GM12875 (cell line): Measurements from ENCODE around the gene KIDINS220.

Source experiments
- H3K4me3 ChIP-seq: one replicate; pipeline ENCODE4 v1.5.1; 2011; ENCODE audit warnings: low read depth, low read length, control low read depth
- CTCF ChIP-seq: IDR thresholded peaks from 2 replicates; pipeline ENCODE4 v1.5.1; 2011; ENCODE audit warnings: low read depth, mild to moderate bottlenecking, control low read depth, inconsistent platforms, low read length, moderate library complexity, borderline replicate concordance; ENCODE audit not compliant: insufficient read depth

The KIDINS220 gene

GRCh38 chr2:8836971-8837794, at the start of gene KIDINS220:
Gene KIDINS220 (minus strand): TSS chr2:8837613. CDS start chr2:8827093, 10,520 bp downstream.
- peak within 1 kb of the TSS; percentile 75 for H3K4me3 ChIP-seq
- TF ChIP-seq CTCF, result no peak

- TF ChIP-seq CTCF, result no peak
- no peak overlapping the region for H3K4me3 ChIP-seq
Measured at GRCh38 chr2:8886876-8887275, 49.5 kb upstream of the KIDINS220 start.

GRCh38 chr2:8886202-8886518, 48.7 kb upstream of the KIDINS220 start:
- no peak overlapping the region for H3K4me3 ChIP-seq
- TF ChIP-seq CTCF, result no peak

- H3K4me3 ChIP-seq, result no peak overlapping the region
- no peak for TF ChIP-seq CTCF
Measured at GRCh38 chr2:8885449-8886201, 48.2 kb upstream of the KIDINS220 start.

- no peak overlapping the region for H3K4me3 ChIP-seq
- no peak for TF ChIP-seq CTCF
Measured at GRCh38 chr2:8884812-8885211, 47.4 kb upstream of the KIDINS220 start.

GRCh38 chr2:8882094-8882493, 44.7 kb upstream of the KIDINS220 start:
- TF ChIP-seq CTCF, result peak; percentile 18; the same call in 1 of the 2 replicates
- no peak overlapping the region for H3K4me3 ChIP-seq
